GM19328 (cell line): ENCODE data around the gene R3HCC1L.
"Not testable (repeated sequence)": the region's sequence is repeated elsewhere in the genome, so short reads cannot be mapped to it uniquely, and the experiment has no call there.

Source experiments
- ATAC-seq: cut with Tn5 transposase; IDR thresholded peaks from one replicate; pipeline ENCODE4 v1.9.1; 2021; ENCODE audit warnings: mild to moderate bottlenecking, moderate library complexity; ENCODE audit not compliant: unreplicated experiment

R3HCC1L gene

DNA sequence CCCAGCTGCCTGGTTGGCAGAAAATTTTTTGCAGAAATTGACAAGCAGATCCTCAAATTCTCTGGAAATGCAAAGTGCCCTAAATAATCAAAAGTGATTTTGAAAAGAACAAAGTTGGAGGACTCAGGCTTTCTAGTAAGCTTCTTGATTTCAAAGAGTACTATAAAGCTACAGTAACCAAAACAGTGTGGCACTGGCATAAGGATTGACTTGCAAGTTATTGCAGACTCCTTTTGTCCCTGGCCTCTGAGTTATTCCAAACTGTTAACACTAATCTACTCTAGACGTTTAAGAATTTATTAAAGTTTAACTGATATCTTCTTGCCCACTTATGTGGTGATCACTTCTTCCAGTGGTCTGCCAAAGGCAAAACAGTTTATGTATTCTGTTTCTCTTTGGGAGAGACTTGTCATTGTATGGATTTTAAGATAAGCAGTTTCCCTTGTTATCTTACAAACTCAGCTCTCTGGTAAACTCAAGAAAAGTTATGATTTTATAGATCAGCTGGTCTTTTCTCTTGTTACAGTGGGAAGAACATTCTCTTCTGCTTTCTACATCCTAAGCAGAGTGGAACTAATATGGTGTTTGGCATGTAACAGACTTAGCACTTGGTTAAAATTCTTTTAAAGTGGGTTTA is 92.2 kb downstream of the R3HCC1L start:
- no peak for ATAC-seq

GRCh38 chr10:98227713-98228112 is 93.3 kb downstream of the R3HCC1L start:
- not testable (repeated sequence) for ATAC-seq

DNA sequence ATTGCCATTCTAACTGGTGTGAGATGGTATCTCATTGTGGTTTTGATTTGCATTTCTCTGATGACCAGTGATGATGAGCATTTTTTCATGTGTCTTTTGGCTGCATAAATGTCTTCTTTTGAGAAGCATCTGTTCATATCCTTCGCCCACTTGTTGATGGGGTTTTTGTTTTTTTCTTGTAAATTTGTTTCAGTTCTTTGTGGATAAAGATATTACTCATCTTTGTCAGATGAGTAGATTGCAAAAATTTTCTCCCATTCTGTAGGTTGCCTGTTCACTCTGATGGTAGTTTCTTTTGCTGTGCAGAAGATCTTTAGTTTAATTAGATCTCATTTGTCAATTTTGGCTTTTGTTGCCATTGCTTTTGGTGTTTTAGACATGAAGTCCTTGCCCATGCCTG is 93.8 kb downstream of the R3HCC1L start:
- ATAC-seq, result not testable (repeated sequence)

DNA sequence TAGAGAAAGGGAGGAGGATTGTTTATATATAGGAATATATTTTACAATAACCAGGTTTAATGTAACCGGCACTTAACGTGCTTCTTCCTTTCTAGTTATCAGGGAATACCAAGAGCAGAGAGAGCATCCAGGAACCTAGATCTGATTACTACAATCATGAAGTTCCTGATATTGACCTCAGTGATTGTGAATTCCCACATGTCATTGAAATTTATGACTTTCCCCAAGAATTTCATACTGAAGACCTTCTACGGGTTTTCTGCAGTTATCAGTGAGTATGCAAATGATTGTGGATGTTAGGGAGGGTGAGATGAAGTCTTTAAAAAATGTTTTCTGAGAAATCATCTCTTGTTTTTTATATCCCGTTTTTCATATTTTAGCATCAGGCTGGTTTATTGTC is 97.0 kb downstream of the R3HCC1L start:
- no peak for ATAC-seq

DNA sequence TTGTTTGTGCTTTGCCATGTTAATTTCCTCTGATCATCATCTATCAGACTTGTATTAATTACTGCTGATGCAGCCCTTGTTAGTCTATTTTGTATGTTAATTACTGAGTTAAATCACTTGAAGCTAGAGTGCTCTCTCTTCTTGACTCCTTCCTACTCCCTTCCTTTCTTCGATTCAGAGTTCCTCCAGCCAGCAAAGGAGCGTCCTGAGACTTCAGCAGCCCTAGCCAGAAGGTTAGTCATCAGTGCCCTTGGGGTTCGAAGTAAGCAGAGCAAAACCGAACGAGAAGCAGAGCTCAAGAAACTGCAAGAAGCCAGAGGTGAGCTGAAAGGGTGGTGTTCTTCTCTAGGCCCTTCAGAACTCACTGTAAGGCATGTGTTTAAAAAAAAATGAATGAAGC is 101.4 kb downstream of the R3HCC1L start:
- no peak for ATAC-seq

DNA sequence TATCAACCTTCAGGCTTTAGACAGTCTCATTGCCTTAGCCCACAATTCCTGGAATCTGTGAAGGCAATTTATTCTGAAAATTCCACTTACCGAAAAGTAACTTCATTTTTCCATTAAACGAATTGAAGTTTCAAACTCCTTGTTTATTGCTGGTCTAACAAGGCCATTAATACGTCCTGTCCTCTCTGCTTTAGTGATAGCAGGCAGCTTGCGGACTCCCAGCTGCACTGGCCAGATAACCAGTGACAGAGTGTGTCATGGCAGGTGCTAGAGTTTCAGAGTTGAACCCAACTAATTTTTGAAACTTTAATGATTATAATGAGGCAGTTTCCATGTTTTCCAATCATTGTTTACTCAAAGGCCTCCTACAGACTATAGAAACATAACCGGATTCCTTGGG is 102.4 kb downstream of the R3HCC1L start:
- no peak for ATAC-seq

- no peak for ATAC-seq
Measured at GRCh38 chr10:98238391-98238790, 103.9 kb downstream of the R3HCC1L start.

DNA sequence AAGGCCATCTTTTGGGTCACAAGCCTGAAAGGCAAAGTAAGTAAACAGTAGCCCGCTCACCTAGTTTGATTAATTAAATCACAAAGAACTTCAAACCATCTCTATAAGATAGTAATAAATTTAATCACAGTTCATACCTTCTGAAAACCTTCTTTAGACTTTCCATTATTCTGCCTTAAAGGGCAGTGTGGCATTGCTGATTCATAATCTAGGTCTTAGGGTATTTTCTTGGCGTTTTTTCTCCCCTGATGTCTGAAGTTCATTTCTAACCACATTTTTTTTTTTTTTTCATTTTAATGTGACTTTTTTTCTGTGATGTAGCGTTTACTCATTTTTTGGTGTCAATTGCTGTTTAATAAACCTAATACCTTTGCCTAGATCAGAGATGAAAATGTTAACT is 106.1 kb downstream of the R3HCC1L start:
- no peak for ATAC-seq

- no peak for ATAC-seq
Measured at GRCh38 chr10:98242823-98243222, 108.4 kb downstream of the R3HCC1L start.

DNA sequence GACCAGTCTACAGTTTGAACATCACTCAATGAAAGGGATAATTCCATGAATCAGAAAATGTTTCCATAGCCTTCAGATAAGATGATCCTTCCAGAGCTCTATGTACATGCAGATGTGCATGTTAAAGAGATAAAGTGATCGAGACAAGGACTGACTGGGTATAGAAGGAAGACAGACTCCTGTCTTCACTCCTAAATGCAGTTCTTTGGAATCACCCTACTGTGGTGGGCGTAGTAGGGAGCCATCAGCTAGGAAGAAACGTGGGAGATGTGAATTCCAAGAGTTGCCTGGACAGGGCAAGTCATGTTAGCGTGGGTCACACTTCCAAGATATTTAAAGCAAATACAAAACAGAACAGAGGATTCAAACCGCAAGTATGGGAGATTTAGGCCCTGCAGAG is 109.7 kb downstream of the R3HCC1L start:
- ATAC-seq, result no peak

GRCh38 chr10:98244586-98244985 is 110.1 kb downstream of the R3HCC1L start:
- no peak for ATAC-seq

GRCh38 chr10:98246911-98247805 is 112.7 kb downstream of the R3HCC1L start:
- ATAC-seq, result no peak

GRCh38 chr10:98248018-98248417 is 113.6 kb downstream of the R3HCC1L start:
- no peak for ATAC-seq

GRCh38 chr10:98249134-98249533 is 114.7 kb downstream of the R3HCC1L start:
- ATAC-seq, result no peak

DNA sequence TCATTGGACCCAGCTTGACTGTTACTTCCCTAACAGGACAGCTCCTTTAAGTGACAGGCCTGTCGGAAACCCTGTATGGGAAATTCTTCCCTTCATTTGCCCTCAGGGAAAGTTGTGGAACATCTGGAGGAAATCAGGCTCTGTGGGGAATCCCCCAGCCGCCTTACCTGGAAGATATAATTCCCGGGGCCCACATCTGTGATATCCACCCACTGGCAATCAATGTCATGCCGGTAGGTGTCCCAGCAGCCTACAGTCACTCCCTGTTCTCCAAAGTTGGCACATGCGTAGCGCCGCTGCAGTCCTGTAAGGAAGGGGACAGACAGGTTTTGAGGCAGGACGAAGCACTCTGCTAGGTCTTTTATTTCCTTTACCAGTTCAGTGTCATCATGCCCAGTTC is 116.9 kb downstream of the R3HCC1L start:
- ATAC-seq, result no peak

- ATAC-seq, result no peak
Measured at GRCh38 chr10:98252464-98252863, 118.0 kb downstream of the R3HCC1L start.

DNA sequence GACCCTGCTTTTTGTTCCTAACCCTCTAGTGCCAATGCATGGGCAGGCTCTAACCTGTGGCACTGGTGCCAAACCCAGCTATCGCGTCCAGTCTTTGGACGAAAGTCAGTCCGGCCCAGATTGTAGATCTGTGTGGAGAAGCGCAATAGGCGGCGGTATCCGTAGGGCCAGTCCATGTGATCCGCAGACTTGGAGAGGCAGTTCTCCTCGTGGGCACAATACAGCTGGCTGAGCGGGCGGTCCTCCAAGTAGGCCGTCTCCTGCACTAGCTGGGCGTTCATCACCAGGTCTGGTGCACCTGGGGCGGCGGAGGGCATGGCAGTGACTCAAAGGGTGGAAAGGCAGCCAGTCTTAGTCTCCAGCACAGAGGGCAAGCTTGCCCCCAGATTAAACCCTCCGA is 119.0 kb downstream of the R3HCC1L start:
- ATAC-seq, result no peak

- ATAC-seq, result no peak
Measured at GRCh38 chr10:98254234-98254974, 119.9 kb downstream of the R3HCC1L start.

- no peak for ATAC-seq
Measured at GRCh38 chr10:98255146-98255877, 120.9 kb downstream of the R3HCC1L start.

GRCh38 chr10:98256692-98257091 is 122.2 kb downstream of the R3HCC1L start:
- no peak for ATAC-seq

DNA sequence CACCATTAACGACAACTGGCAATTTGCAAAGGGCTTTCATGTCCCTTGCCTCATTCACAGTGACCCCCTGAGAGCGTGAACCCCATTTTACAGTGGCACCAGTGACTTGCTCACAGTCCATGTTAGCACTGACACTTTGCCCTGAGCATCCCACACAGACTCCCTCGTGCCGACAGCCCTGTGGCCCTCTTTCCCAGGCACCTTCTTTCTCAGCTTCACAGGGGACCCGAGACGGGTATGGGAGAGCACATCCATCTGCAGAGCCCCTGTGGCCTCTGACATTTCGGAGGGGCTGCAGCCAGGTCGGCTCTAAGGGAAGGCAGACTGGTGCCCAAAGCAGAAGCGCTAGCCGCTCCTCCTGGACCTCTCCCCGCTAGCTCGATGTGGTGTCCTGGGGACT is 122.7 kb downstream of the R3HCC1L start:
- ATAC-seq, result no peak
